ENCODE measurements around the gene PRR13. TPM values are rescaled to one million over a fixed set of nuclear protein-coding genes. Genes with fewer than 3 reads are reported as not detected.

The PRR13 gene
- total RNA-seq, 1 donor from 2014 or later: 29.0 TPM

- DNase-seq (ENCODE audit: low read depth) (no peak), FAIRE-seq (no peak)
- TF ChIP-seq CTCF (IDR thresholded peaks at IDR 0.05; ENCODE audit: insufficient read depth, low read length, severe bottlenecking): no peak
These were observed 19.5 kb downstream of the PRR13 start for GRCh38 chr12:53461059-53461458.

GRCh38 chr12:53461591-53461990 lies 20.1 kb downstream of the PRR13 start:
- FAIRE-seq: no peak
- no peak for DNase-seq (ENCODE audit: low read depth)
- Histone ChIP-seq H3K27me3 (ENCODE audit: control insufficient read depth, insufficient read depth, low read length) (no peaks in the 10 kb centered on the region), H3K4me3 (ENCODE audit: low read depth, low read length) (no peak overlapping the region), H3K36me3 (ENCODE audit: control insufficient read depth, insufficient read depth, low read length) (peaks cover 42% of the 10 kb centered on the region)
- TF ChIP-seq CTCF (IDR thresholded peaks at IDR 0.05; ENCODE audit: insufficient read depth, low read length, severe bottlenecking): no peak

More at GRCh38 chr12:53461059-53461458, 19.5 kb downstream of the PRR13 start:
- Histone ChIP-seq H3K36me3 (ENCODE audit: control insufficient read depth, insufficient read depth, low read length) (peaks cover 44% of the 10 kb centered on the region), H3K27me3 (ENCODE audit: control insufficient read depth, insufficient read depth, low read length) (no peaks in the 10 kb centered on the region), H3K4me3 (ENCODE audit: low read depth, low read length) (no peak overlapping the region)

- FAIRE-seq (no peak), DNase-seq (ENCODE audit: low read depth) (no peak)
- TF ChIP-seq CTCF (IDR thresholded peaks at IDR 0.05; ENCODE audit: insufficient read depth, low read length, severe bottlenecking): no peak
- Histone ChIP-seq H3K4me3 (ENCODE audit: low read depth, low read length) (no peak overlapping the region), H3K36me3 (ENCODE audit: control insufficient read depth, insufficient read depth, low read length) (peaks cover 46% of the 10 kb centered on the region), H3K27me3 (ENCODE audit: control insufficient read depth, insufficient read depth, low read length) (no peaks in the 10 kb centered on the region)
These were observed 21.4 kb downstream of the PRR13 start for GRCh38 chr12:53462935-53463334.

GRCh38 chr12:53463802-53464560 lies 22.4 kb downstream of the PRR13 start:
- no peak for TF ChIP-seq CTCF (IDR thresholded peaks at IDR 0.05; ENCODE audit: insufficient read depth, low read length, severe bottlenecking)
- H3K36me3 ChIP-seq (ENCODE audit: control insufficient read depth, insufficient read depth, low read length): peaks cover 48% of the 10 kb centered on the region
- H3K27me3 ChIP-seq (ENCODE audit: control insufficient read depth, insufficient read depth, low read length): no peaks in the 10 kb centered on the region
- H3K4me3 ChIP-seq (ENCODE audit: low read depth, low read length): no peak overlapping the region
- DNase-seq (ENCODE audit: low read depth) (no peak), FAIRE-seq (no peak)

- no peak for TF ChIP-seq CTCF (IDR thresholded peaks at IDR 0.05; ENCODE audit: insufficient read depth, low read length, severe bottlenecking)
- Histone ChIP-seq H3K27me3 (ENCODE audit: control insufficient read depth, insufficient read depth, low read length) (no peaks in the 10 kb centered on the region), H3K36me3 (ENCODE audit: control insufficient read depth, insufficient read depth, low read length) (peaks cover 51% of the 10 kb centered on the region), H3K4me3 (ENCODE audit: low read depth, low read length) (no peak overlapping the region)
- FAIRE-seq (no peak), DNase-seq (ENCODE audit: low read depth) (no peak)
These were observed 23.3 kb downstream of the PRR13 start for GRCh38 chr12:53464685-53465418.
